ENCODE measurements around the gene ILDR1.

- TF ChIP-seq GATA2 (IDR thresholded peaks at IDR 0.05; ENCODE audit: low read depth, low read length) (no peak), GATA3 (IDR thresholded peaks at IDR 0.05; ENCODE audit: low read depth, low read length) (no peak)
Measured at GRCh38 chr3:122033023-122033422, 11.0 kb upstream of the ILDR1 start.

Measured in SH-SY5Y (cell line).